CD4-positive, alpha-beta memory T cell (primary cell): ENCODE measurements around the gene ELOF1. TPM values are rescaled to one million over a fixed set of nuclear protein-coding genes. Genes with fewer than 3 reads are reported as not detected.

Experiments
- CTCF ChIA-PET: fragments of 350-600 bp; sonication (Branson Sonifier 250); formaldehyde crosslinking; loops from one replicate; lab custom pipeline; 2021; ENCODE audit warnings: inconsistent platforms; ENCODE audit not compliant: partially characterized antibody; lab: Charles Lee
- POLR2A ChIA-PET: fragments of 350-600 bp; sonication (Branson Sonifier 250); formaldehyde crosslinking; loops from one replicate; lab custom pipeline; 2021; ENCODE audit not compliant: partially characterized antibody; lab: Charles Lee
- DNase-seq, 5 donors: peaks; one replicate each; pipeline versions ENCODE4 v3.0.0 to v3.0.0-alpha.2; 2020 to 2022; ENCODE audit warnings: mixed read lengths in 1 of 5
- H3K27ac ChIP-seq: one replicate; pipeline ENCODE4 v1.7.0; 2013; ENCODE audit warnings: low read depth, low read length
- H3K27me3 ChIP-seq: 2 replicates; pipeline ENCODE4 v1.7.0; 2013; ENCODE audit warnings: mild to moderate bottlenecking, low read length, moderate library complexity; ENCODE audit not compliant: insufficient read depth
- H3K36me3 ChIP-seq: 2 replicates; pipeline ENCODE4 v1.7.0; 2013; ENCODE audit warnings: mild to moderate bottlenecking, low read length, moderate library complexity; ENCODE audit not compliant: insufficient read depth
- H3K4me1 ChIP-seq: 2 replicates; pipeline ENCODE4 v1.7.0; 2013; ENCODE audit warnings: mild to moderate bottlenecking, low read length, moderate library complexity; ENCODE audit not compliant: insufficient read depth
- H3K4me3 ChIP-seq, 2 donors: one replicate each; pipeline ENCODE4 v1.7.0; 2013; ENCODE audit warnings: low read length in 2 of 2, mild to moderate bottlenecking in 1 of 2
- H3K9me3 ChIP-seq, 2 donors: one replicate each; pipeline ENCODE4 v1.7.0; 2013; ENCODE audit warnings: low read length in 2 of 2, control low read depth in 1 of 2; ENCODE audit not compliant: control insufficient read depth in 1 of 2
- H3K27ac Mint-ChIP-seq, 7 donors: one replicate each; pipeline ENCODE4 v1.8.0; 2020 to 2021; ENCODE audit warnings: mixed read lengths in 7 of 7, mild to moderate bottlenecking in 6 of 7, inconsistent platforms in 3 of 7, moderate library complexity in 3 of 7
- H3K27me3 Mint-ChIP-seq, 2 donors: one replicate each; pipeline ENCODE4 v1.8.0; 2020 to 2021; ENCODE audit warnings: mixed read lengths in 2 of 2
- H3K36me3 Mint-ChIP-seq, 2 donors: one replicate each; pipeline ENCODE4 v1.8.0; 2020 to 2021; ENCODE audit warnings: mixed read lengths in 2 of 2, inconsistent platforms in 1 of 2, mild to moderate bottlenecking in 1 of 2
- H3K4me1 Mint-ChIP-seq, 4 donors: one replicate each; pipeline ENCODE4 v1.8.0; 2020 to 2021; ENCODE audit warnings: mixed read lengths in 4 of 4, mild to moderate bottlenecking in 1 of 4
- H3K4me3 Mint-ChIP-seq, 8 donors: one replicate each; pipeline ENCODE4 v1.8.0; 2020 to 2021; ENCODE audit warnings: mixed read lengths in 8 of 8, mild to moderate bottlenecking in 7 of 8, moderate library complexity in 6 of 8, inconsistent platforms in 3 of 8
- H3K9me3 Mint-ChIP-seq, 8 donors: one replicate each; pipeline ENCODE4 v1.8.0; 2020 to 2021; ENCODE audit warnings: mixed read lengths in 8 of 8, mild to moderate bottlenecking in 5 of 8, inconsistent platforms in 3 of 8, moderate library complexity in 1 of 8
- intact Hi-C: fragments of 100-400 bp; cut with micrococcal nuclease; formaldehyde crosslinking; loops from one replicate; pipeline ENCODE4 v1.15.1; 2023
- polyA plus RNA-seq, 2 donors: library from polyadenylated mRNA; unstranded; fragments of 300-500 nt; fragmentation: Illumina TruSeq; gene quantifications; one replicate each; pipeline ENCODE4 v1.2.3, GENCODE V29; 2021
- total RNA-seq, 2 experiments: library from RNA; stranded (reverse); gene quantifications; one replicate each; pipeline ENCODE4 v1.2.3, GENCODE V29; 2021

Gene ELOF1
- total and polyA plus RNA-seq, 4 experiments from 2014 or later: 46.0 to 96.1 (median 70.8) TPM

GRCh38 chr19:11505032-11505503, 54.0 kb downstream of the ELOF1 start:
- intact Hi-C loops: loop anchor here (1.0 kb wide), 5 partner anchors 23 to 131 kb away; partner anchors contain the start of genes ECSIT, ELOF1, ODAD3 and PRKCSH
- POLR2A ChIA-PET: interaction anchor here (1.2 to 2.5 kb wide), 2 partner anchors 24 to 54 kb away, joined by 6 to 11 read pairs; partner anchors contain the start of genes ECSIT and ELOF1
- CTCF ChIA-PET: interaction anchor here (1.2 to 1.4 kb wide), 2 partner anchors 23 to 24 kb away, joined by 3 to 7 read pairs; partner anchors contain the start of gene ECSIT

GRCh38 chr19:11504502-11505031, 54.5 kb downstream of the ELOF1 start:
- intact Hi-C loops: loop anchor here (1.0 kb wide), 5 partner anchors 22 to 130 kb away; partner anchors contain the start of genes ECSIT, ELOF1, ODAD3 and PRKCSH
- H3K27ac Mint-ChIP-seq: peak overlapping the region; percentile 88 to 94 (median 92)
- H3K4me3 Mint-ChIP-seq: peak overlapping the region; percentile 79 to 94 (median 86)
- H3K27me3 Mint-ChIP-seq: no peaks in the 10 kb centered on the region
- CTCF ChIA-PET: interaction anchor here (1.2 to 1.4 kb wide), 2 partner anchors 22 to 25 kb away, joined by 3 to 7 read pairs; partner anchors contain the start of gene ECSIT
- no peaks in the 10 kb centered on the region for H3K36me3 ChIP-seq
- POLR2A ChIA-PET: interaction anchor here (2.5 kb wide), 1 partner anchor 24 kb away, joined by 11 read pairs; the partner anchor contains the start of gene ECSIT
- no peaks in the 10 kb centered on the region for H3K9me3 ChIP-seq
- no peaks in the 10 kb centered on the region for H3K27me3 ChIP-seq
- H3K4me3 ChIP-seq: peak overlapping the region; percentile 59 to 71
- peaks cover 18 to 28% (median 22%) of the 10 kb centered on the region in 4 donors for H3K4me1 Mint-ChIP-seq
- peak overlapping the region; percentile 95 for H3K27ac ChIP-seq
- H3K36me3 Mint-ChIP-seq: peaks cover 6 to 15% of the 10 kb centered on the region in 2 donors
- peaks cover 14% of the 10 kb centered on the region for H3K4me1 ChIP-seq
- DNase-seq: no peak
- H3K9me3 Mint-ChIP-seq: no peaks in the 10 kb centered on the region

More at GRCh38 chr19:11505032-11505503, 54.0 kb downstream of the ELOF1 start:
- Histone ChIP-seq H3K4me1 (peaks cover 14% of the 10 kb centered on the region), H3K27ac (peak overlapping the region; percentile 95), H3K36me3 (no peaks in the 10 kb centered on the region), H3K9me3 (no peaks in the 10 kb centered on the region), H3K4me3 (peak overlapping the region; percentile 59 to 71), H3K27me3 (no peaks in the 10 kb centered on the region)
- H3K9me3 Mint-ChIP-seq: no peaks in the 10 kb centered on the region
- H3K4me3 Mint-ChIP-seq: peak overlapping the region; percentile 79 to 94 (median 86)
- H3K27me3 Mint-ChIP-seq: no peaks in the 10 kb centered on the region
- H3K36me3 Mint-ChIP-seq: peaks cover 2 to 11% of the 10 kb centered on the region in 2 donors
- peak; percentile 95 to 97 (median 96) for DNase-seq
- peak overlapping the region; percentile 88 to 94 (median 92) for H3K27ac Mint-ChIP-seq
- H3K4me1 Mint-ChIP-seq: peaks cover 15 to 28% (median 18%) of the 10 kb centered on the region in 4 donors

Other genes with a start within 250 kb of the ELOF1 start
- gene RAB3D, start 219.6 kb downstream of the ELOF1 start, total RNA-seq: 1 to 10 TPM; 6.0 to 8.6 TPM
- gene RAB3D, start 219.6 kb downstream of the ELOF1 start, polyA plus RNA-seq: 1 to 10 TPM; 1.9 to 2.5 TPM
- 10 to 100 TPM; 26.1 to 28.5 TPM for gene TMEM205, start 213.0 kb downstream of the ELOF1 start, total RNA-seq
- gene TMEM205, start 213.0 kb downstream of the ELOF1 start, polyA plus RNA-seq: 10 to 100 TPM; 56.1 to 86.3 TPM
- 10 to 100 TPM; 90.7 to 91.8 TPM for gene CCDC159, start 212.7 kb downstream of the ELOF1 start, total RNA-seq
- gene CCDC159, start 212.7 kb downstream of the ELOF1 start, polyA plus RNA-seq: 10 to 100 TPM in 1 of 2 donors, 1 to 10 TPM in 1; 9.2 to 16.8 TPM
- gene PLPPR2, start 203.8 kb downstream of the ELOF1 start, total RNA-seq: 10 to 100 TPM; 10.9 to 12.2 TPM
- gene PLPPR2, start 203.8 kb downstream of the ELOF1 start, polyA plus RNA-seq: 1 to 10 TPM in 1 of 2 donors, under 1 TPM in 1; 0.16 to 1.1 TPM
- 1 to 10 TPM; 4.0 to 4.8 TPM for gene SWSAP1, start 184.6 kb downstream of the ELOF1 start, total RNA-seq
- gene SWSAP1, start 184.6 kb downstream of the ELOF1 start, polyA plus RNA-seq: 1 to 10 TPM; 6.4 to 6.5 TPM
- gene EPOR, start 174.9 kb downstream of the ELOF1 start, total RNA-seq: 1 to 10 TPM; 8.4 to 8.8 TPM
- gene EPOR, start 174.9 kb downstream of the ELOF1 start, polyA plus RNA-seq: 10 to 100 TPM in 1 of 2 donors, 1 to 10 TPM in 1; 6.3 to 12.1 TPM
- not detected for gene RGL3, start 139.9 kb downstream of the ELOF1 start, total RNA-seq
- gene RGL3, start 139.9 kb downstream of the ELOF1 start, polyA plus RNA-seq: not detected
- not detected for gene ODAD3, start 124.1 kb downstream of the ELOF1 start, total RNA-seq
- not detected for gene ODAD3, start 124.1 kb downstream of the ELOF1 start, polyA plus RNA-seq
- 100 to 1,000 TPM; 300 TPM for gene PRKCSH, start 123.6 kb downstream of the ELOF1 start, total RNA-seq
- gene PRKCSH, start 123.6 kb downstream of the ELOF1 start, polyA plus RNA-seq: 10 to 100 TPM; 14.0 to 63.6 TPM
- gene ELAVL3, start 78.2 kb downstream of the ELOF1 start, total RNA-seq: not detected
- gene ELAVL3, start 78.2 kb downstream of the ELOF1 start, polyA plus RNA-seq: not detected
- gene ZNF653, start 53.4 kb downstream of the ELOF1 start, total RNA-seq: 10 to 100 TPM; 24.1 to 24.7 TPM
- gene ZNF653, start 53.4 kb downstream of the ELOF1 start, polyA plus RNA-seq: 1 to 10 TPM; 2.0 to 2.9 TPM
- 10 to 100 TPM; 39.5 to 46.2 TPM for gene ECSIT, start 30.1 kb downstream of the ELOF1 start, total RNA-seq
- 10 to 100 TPM; 27.3 to 35.0 TPM for gene ECSIT, start 30.1 kb downstream of the ELOF1 start, polyA plus RNA-seq
- not detected for gene CNN1, start 20.4 kb downstream of the ELOF1 start, total RNA-seq
- gene CNN1, start 20.4 kb downstream of the ELOF1 start, polyA plus RNA-seq: not detected
- 10 to 100 TPM; 26.8 to 30.3 TPM for gene ACP5, start 18.4 kb upstream of the ELOF1 start, total RNA-seq
- gene ACP5, start 18.4 kb upstream of the ELOF1 start, polyA plus RNA-seq: 10 to 100 TPM; 16.9 to 23.8 TPM
- 10 to 100 TPM; 11.5 to 12.6 TPM for gene ZNF627, start 38.3 kb upstream of the ELOF1 start, total RNA-seq
- gene ZNF627, start 38.3 kb upstream of the ELOF1 start, polyA plus RNA-seq: 10 to 100 TPM in 1 of 2 donors, 1 to 10 TPM in 1; 6.8 to 10.3 TPM
- 1 to 10 TPM; 4.6 to 5.4 TPM for gene ZNF823, start 179.7 kb upstream of the ELOF1 start, total RNA-seq
- 1 to 10 TPM in 1 of 2 donors, under 1 TPM in 1; 0.92 to 5.3 TPM for gene ZNF823, start 179.7 kb upstream of the ELOF1 start, polyA plus RNA-seq
- 10 to 100 TPM; 19.6 to 21.5 TPM for gene ZNF441, start 207.8 kb upstream of the ELOF1 start, total RNA-seq
- 1 to 10 TPM; 2.3 to 6.3 TPM for gene ZNF441, start 207.8 kb upstream of the ELOF1 start, polyA plus RNA-seq
- 1 to 10 TPM; 2.0 to 3.0 TPM for gene ZNF491, start 239.3 kb upstream of the ELOF1 start, total RNA-seq
- gene ZNF491, start 239.3 kb upstream of the ELOF1 start, polyA plus RNA-seq: under 1 TPM in 1 of 2 donors, not detected in 1; 0.34 TPM